SKM-1 treated with dmso at 0.1 percent for 144 hours (cell line): ENCODE measurements around the gene TOMM5.

Experiments used
- DNase-seq: peaks from one replicate; lab custom pipeline; 2025; ENCODE audit not compliant: unreplicated experiment; lab: John Stamatoyannopoulos, UW

TOMM5 gene

GRCh38 chr9:37563806-37564513 is 28.4 kb downstream of the TOMM5 start:
- DNase-seq = no peak

- no peak for DNase-seq
These were observed 29.6 kb downstream of the TOMM5 start for GRCh38 chr9:37562826-37563225.

- no peak for DNase-seq
These were observed 30.7 kb downstream of the TOMM5 start for GRCh38 chr9:37561682-37562081.

GRCh38 chr9:37559855-37560592 is 32.4 kb downstream of the TOMM5 start:
- DNase-seq = no peak

DNA sequence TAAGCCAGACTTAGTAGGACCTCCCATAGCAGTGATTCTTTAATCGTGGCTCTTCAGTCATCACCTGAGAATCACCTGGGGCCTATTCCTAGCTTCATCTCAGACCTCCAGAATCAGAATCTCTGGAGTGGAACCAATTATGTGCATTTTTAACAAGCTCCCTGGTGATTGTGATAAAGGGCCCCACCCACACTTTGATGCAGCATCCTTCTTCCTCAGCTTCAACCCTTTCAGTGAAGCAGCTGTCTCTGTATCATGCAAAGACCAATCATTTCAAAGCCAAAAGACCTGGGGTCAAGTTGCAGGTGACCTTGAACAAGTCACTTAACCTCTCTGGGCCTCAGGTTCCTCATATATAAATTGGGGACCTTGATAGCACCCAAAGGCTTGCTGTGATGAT is 33.3 kb downstream of the TOMM5 start:
- DNase-seq = no peak

DNA sequence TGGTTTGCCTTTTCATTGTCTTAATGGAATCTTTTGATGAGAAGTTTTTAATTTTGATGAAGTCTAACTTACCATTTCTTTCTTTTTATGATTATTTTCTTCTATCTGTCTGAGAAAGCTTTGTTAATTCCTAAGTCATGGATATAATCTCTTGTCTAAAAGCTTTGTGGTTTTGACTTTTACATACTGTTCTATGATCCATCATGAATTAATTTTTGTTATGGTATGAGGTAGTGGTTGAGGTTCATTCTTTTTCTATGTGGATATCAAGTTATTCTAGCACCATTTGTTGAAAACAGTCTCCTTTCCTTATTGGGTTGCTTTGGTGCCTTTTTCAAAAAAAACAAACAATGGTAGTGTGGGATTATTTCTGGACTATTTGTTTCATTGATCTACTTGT is 36.6 kb downstream of the TOMM5 start:
- DNase-seq = no peak

GRCh38 chr9:37554318-37554717 is 38.1 kb downstream of the TOMM5 start:
- DNase-seq = no peak

DNA sequence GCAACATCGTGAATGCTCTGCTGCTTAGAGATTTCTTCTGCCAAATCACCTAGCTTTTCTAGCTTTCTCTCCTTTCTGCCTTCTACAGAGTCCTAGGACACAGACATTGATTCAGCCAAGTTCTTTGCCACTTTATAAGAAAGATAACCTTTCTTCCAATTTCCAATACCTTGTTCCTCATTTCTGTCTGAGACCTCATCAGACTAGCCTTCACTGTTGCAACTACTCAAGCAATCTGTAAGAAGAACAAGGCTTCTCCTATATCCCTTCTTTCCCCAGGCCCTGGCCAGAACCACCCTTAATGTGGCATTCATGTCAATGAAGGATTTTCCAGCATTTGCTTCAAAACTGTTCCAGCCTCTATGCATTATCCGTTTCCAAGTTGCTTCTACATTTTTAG is 40.5 kb downstream of the TOMM5 start:
- peak; percentile 18 for DNase-seq

- no peak for DNase-seq
These were observed 40.9 kb downstream of the TOMM5 start for GRCh38 chr9:37551468-37551867.

GRCh38 chr9:37550781-37551180 is 41.6 kb downstream of the TOMM5 start:
- no peak for DNase-seq

DNA sequence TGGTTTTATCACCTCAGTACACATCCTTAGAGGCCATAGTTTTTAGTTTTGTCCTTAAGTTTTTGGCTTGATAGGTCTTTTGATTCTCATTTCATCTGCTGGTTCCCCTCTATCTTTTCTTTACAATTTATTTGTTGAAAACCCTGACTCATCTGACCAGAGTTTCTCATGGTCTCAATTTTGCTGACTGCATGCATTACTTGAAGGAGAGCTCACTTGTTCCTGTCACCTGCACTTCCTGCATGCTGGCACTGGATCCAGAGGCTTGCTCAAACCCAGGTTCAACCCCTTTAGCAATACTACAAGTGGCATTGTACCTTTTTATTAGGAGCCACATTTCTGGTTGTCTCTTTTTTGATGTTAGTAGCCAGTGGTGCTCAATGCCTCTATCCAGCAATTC is 42.9 kb downstream of the TOMM5 start:
- DNase-seq = no peak

DNA sequence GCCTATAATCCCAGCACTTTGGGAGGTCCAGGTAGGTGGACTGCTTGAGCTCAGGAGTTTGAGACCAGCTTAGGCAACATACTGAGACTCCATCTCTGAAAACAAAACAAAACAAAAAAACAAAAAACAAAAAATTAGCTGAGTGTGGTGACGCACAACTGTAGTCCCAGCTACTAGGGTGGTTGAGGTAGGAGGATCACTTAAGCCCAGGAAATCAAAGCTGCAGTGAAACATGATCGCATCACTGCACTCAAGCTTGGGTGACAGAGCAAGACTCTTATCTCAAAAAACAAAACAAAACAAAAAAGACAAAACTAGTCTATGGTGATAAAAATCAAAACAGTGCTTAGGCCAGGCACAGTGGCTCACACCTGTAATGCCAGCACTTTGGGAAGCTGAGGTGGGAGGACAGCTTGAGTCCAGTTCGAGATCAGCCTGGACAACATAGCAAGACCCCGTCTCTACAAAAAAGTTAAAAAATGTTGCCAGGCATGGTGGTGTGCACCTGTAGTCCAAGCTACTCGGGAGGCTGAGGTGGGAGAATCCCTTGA is 45.0 kb downstream of the TOMM5 start:
- DNase-seq = no peak

GRCh38 chr9:37543468-37543867 is 48.9 kb downstream of the TOMM5 start:
- DNase-seq = no peak

DNA sequence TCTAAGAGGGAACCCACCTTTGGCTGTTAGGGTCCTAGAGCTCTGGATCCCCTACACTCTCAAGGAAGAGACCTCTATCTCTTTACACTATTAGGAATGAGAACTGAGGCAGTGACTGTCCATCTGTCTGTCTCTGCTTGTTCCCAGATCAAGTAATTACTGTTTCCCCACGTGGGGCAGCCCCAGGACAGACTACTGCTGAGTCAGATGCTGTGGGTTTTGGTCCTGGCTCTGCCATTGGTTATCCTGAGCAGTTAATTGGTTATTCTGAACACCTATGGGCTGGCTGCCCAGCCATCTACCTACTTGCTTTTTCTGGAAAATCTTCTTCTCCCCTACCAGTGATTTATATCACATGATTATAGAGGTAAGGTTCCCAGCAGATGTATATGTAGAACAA is 49.5 kb downstream of the TOMM5 start:
- DNase-seq = no peak

- no peak for DNase-seq
These were observed 49.9 kb downstream of the TOMM5 start for GRCh38 chr9:37542488-37542887.

- no peak for DNase-seq
These were observed 50.9 kb downstream of the TOMM5 start for GRCh38 chr9:37541465-37541864.

DNA sequence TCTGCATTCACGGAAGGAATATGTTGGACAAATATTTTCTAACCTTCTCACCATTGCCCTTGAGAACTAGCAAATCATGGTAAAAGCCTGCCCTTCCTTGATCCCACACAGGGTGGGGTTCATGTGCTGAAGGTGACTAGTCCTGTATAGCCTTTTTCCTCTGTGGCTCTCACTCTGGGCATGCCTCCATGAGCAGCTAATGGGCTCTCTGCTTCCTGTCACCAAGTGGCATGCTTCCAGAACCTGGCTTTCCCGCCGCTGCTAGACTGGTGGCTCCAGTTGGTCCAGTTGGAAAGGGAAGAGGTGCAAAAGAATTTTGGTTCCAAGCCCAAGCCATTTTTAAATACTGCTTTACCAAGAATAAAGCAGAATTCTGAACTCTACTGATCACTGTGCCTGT is 51.8 kb downstream of the TOMM5 start:
- DNase-seq = no peak

GRCh38 chr9:37539634-37540033 is 52.8 kb downstream of the TOMM5 start:
- no peak for DNase-seq
